ENCODE data around the gene ITGA11.

The ITGA11 gene

GRCh38 chr15:68283401-68283800, 148.6 kb downstream of the ITGA11 start:
- no peak for DNase-seq (ENCODE audit: extremely low read depth, insufficient read length)
- Histone ChIP-seq H3K36me3 (ENCODE audit: control insufficient read depth, insufficient read depth, low read length) (peaks cover 2% of the 10 kb centered on the region), H3K27me3 (replicated peaks; ENCODE audit: control insufficient read depth, insufficient read depth, low read length) (no peaks in the 10 kb centered on the region), H3K4me3 (replicated peaks; ENCODE audit: low read depth, low read length) (no peak overlapping the region)
- TF ChIP-seq, protein P1, sequence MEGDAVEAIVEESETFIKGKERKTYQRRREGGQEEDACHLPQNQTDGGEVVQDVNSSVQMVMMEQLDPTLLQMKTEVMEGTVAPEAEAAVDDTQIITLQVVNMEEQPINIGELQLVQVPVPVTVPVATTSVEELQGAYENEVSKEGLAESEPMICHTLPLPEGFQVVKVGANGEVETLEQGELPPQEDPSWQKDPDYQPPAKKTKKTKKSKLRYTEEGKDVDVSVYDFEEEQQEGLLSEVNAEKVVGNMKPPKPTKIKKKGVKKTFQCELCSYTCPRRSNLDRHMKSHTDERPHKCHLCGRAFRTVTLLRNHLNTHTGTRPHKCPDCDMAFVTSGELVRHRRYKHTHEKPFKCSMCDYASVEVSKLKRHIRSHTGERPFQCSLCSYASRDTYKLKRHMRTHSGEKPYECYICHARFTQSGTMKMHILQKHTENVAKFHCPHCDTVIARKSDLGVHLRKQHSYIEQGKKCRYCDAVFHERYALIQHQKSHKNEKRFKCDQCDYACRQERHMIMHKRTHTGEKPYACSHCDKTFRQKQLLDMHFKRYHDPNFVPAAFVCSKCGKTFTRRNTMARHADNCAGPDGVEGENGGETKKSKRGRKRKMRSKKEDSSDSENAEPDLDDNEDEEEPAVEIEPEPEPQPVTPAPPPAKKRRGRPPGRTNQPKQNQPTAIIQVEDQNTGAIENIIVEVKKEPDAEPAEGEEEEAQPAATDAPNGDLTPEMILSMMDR (IDR thresholded peaks at IDR 0.05; ENCODE audit: insufficient read depth, low read length, poor library complexity, severe bottlenecking) = no peak

DNA sequence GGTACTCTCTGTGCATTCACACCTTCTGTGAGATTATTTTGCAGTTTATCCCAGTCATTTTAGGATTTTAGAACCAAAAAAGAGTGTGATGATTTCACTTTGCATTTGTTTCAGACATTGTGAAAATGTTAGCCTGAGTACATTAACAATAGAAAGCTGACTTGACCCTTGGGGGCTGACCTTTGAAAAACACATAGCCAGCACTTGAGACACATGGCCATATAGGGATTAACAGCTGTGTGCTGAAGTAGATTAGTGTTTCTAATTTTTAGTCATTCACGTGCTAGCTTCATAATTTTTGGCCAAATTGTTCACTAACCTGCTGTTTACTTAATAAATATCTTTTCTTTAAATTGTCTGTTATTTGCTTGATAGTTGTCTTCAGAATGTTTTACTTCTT, 151.0 kb downstream of the ITGA11 start:
- TF ChIP-seq, protein P1 (IDR thresholded peaks at IDR 0.05; ENCODE audit: insufficient read depth, low read length, poor library complexity, severe bottlenecking) = no peak
- no peak for DNase-seq (ENCODE audit: extremely low read depth, insufficient read length)
- Histone ChIP-seq H3K36me3 (ENCODE audit: control insufficient read depth, insufficient read depth, low read length) (peaks cover 2% of the 10 kb centered on the region), H3K27me3 (replicated peaks; ENCODE audit: control insufficient read depth, insufficient read depth, low read length) (no peaks in the 10 kb centered on the region), H3K4me3 (replicated peaks; ENCODE audit: low read depth, low read length) (peak overlapping the region; percentile 29)

DNA sequence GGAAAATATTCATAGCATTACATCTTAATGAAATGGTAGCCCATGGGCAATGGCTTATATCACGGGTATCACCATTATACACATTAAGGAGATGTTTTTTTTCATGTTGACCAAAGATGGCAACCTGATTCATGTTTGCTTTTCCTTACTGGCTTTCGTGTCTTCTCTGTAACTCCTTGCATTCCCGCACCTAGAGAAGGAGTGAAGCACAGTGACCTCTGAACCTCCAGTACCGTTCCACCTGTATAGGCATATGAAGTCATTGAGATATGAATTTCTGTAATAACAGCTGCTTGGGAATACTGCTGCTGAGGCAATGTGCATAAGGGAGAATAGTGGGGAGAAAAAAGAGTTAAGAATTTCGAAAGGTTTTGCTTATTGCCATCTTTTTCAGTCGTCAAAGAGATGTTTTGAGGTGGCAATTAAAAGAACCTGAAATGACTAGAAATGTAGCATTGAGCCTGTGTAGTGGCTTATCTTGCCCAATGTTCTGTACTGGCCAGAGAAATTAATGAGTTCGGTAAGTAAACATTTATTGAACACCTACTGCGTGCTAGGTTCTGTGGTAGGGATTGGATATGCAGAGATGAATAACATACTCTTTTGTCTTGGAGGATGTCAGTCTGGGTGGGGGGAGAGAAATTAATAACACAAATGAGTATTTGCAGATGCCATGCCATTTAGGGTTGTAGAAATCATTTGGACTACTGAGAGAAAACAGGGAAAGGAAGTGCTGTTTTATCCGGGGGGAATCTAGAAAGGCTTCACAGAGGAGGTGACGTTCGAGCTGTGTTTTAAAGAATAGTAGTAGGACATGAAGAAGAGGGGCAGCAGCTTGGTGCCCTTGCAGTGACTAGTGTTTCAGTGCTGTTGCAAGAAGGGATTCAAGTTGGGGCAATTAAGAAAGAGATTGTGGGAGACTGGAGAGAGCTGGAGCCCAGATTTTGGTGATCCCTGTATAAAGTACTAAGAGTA, 151.9 kb downstream of the ITGA11 start:
- DNase-seq (ENCODE audit: extremely low read depth, insufficient read length) = no peak
- TF ChIP-seq, protein P1 (IDR thresholded peaks at IDR 0.05; ENCODE audit: insufficient read depth, low read length, poor library complexity, severe bottlenecking) = no peak

GRCh38 chr15:68278595-68279405, 153.2 kb downstream of the ITGA11 start:
- H3K36me3 ChIP-seq (ENCODE audit: control insufficient read depth, insufficient read depth, low read length) = no peaks in the 10 kb centered on the region; the same call in 1 of the 2 replicates
- H3K4me3 ChIP-seq (replicated peaks; ENCODE audit: low read depth, low read length) = peak overlapping the region; percentile 99
- H3K27me3 ChIP-seq (replicated peaks; ENCODE audit: control insufficient read depth, insufficient read depth, low read length) = no peaks in the 10 kb centered on the region
- TF ChIP-seq, protein P1 (IDR thresholded peaks at IDR 0.05; ENCODE audit: insufficient read depth, low read length, poor library complexity, severe bottlenecking) = no peak
- DNase-seq (ENCODE audit: extremely low read depth, insufficient read length) = no peak

More for the DNA sequence above, 151.9 kb downstream of the ITGA11 start:
- peaks cover 2% of the 10 kb centered on the region for H3K36me3 ChIP-seq (ENCODE audit: control insufficient read depth, insufficient read depth, low read length)
- no peaks in the 10 kb centered on the region for H3K27me3 ChIP-seq (replicated peaks; ENCODE audit: control insufficient read depth, insufficient read depth, low read length)
- peak overlapping the region; percentile 99 for H3K4me3 ChIP-seq (replicated peaks; ENCODE audit: low read depth, low read length)

DNA sequence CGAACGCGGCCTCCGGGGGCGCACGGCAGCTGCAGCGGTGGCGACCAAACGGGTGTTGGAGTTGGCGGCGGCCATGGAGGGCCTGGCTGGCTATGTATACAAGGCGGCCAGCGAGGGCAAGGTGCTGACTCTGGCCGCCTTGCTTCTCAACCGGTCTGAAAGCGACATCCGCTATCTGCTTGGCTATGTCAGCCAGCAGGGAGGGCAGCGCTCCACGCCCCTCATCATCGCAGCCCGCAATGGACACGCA, 153.7 kb downstream of the ITGA11 start:
- TF ChIP-seq, protein P1 (IDR thresholded peaks at IDR 0.05; ENCODE audit: insufficient read depth, low read length, poor library complexity, severe bottlenecking) = peak; percentile 61
- Histone ChIP-seq H3K27me3 (replicated peaks; ENCODE audit: control insufficient read depth, insufficient read depth, low read length) (no peaks in the 10 kb centered on the region), H3K4me3 (replicated peaks; ENCODE audit: low read depth, low read length) (peak overlapping the region; percentile 99), H3K36me3 (ENCODE audit: control insufficient read depth, insufficient read depth, low read length) (no peaks in the 10 kb centered on the region; the same call in 1 of the 2 replicates)
- DNase-seq (ENCODE audit: extremely low read depth, insufficient read length) = no peak

Data from GM06990 (cell line).